GM21723 (cell line): ENCODE data around the gene CD200R1L.

Source experiments
- ATAC-seq: cut with Tn5 transposase; IDR thresholded peaks from one replicate; pipeline ENCODE4 v1.9.1; 2021; ENCODE audit warnings: mild to moderate bottlenecking, moderate library complexity; ENCODE audit not compliant: unreplicated experiment

Gene CD200R1L

GRCh38 chr3:112822064-112823055 lies 24.3 kb downstream of the CD200R1L start:
- ATAC-seq: no peak

- ATAC-seq: no peak
Observed at GRCh38 chr3:112818289-112818688, 28.4 kb downstream of the CD200R1L start.

GRCh38 chr3:112817797-112818196 lies 28.9 kb downstream of the CD200R1L start:
- no peak for ATAC-seq

- no peak for ATAC-seq
Observed at GRCh38 chr3:112817271-112817670, 29.4 kb downstream of the CD200R1L start.

GRCh38 chr3:112815981-112816380 lies 30.7 kb downstream of the CD200R1L start:
- no peak for ATAC-seq

- ATAC-seq: no peak
Observed at GRCh38 chr3:112814266-112814665, 32.4 kb downstream of the CD200R1L start.

GRCh38 chr3:112813723-112814171 lies 32.9 kb downstream of the CD200R1L start:
- ATAC-seq: peak; percentile 70

GRCh38 chr3:112813016-112813415 lies 33.6 kb downstream of the CD200R1L start:
- no peak for ATAC-seq

- ATAC-seq: no peak
Observed at GRCh38 chr3:112811917-112812660, 34.6 kb downstream of the CD200R1L start.

GRCh38 chr3:112811131-112811884 lies 35.4 kb downstream of the CD200R1L start:
- ATAC-seq: no peak

GRCh38 chr3:112810561-112810960 lies 36.1 kb downstream of the CD200R1L start:
- ATAC-seq: no peak

- no peak for ATAC-seq
Observed at GRCh38 chr3:112808136-112808535, 38.5 kb downstream of the CD200R1L start.

- no peak for ATAC-seq
Observed at GRCh38 chr3:112807685-112808084, 39.0 kb downstream of the CD200R1L start.

GRCh38 chr3:112806903-112807302 lies 39.8 kb downstream of the CD200R1L start:
- ATAC-seq: no peak

- no peak for ATAC-seq
Observed at GRCh38 chr3:112805126-112805525, 41.5 kb downstream of the CD200R1L start.

- ATAC-seq: no peak
Observed at GRCh38 chr3:112804021-112804420, 42.6 kb downstream of the CD200R1L start.

- ATAC-seq: no peak
Observed at GRCh38 chr3:112803467-112803866, 43.2 kb downstream of the CD200R1L start.

GRCh38 chr3:112802338-112802737 lies 44.3 kb downstream of the CD200R1L start:
- ATAC-seq: no peak

GRCh38 chr3:112799946-112800345 lies 46.7 kb downstream of the CD200R1L start:
- ATAC-seq: no peak

GRCh38 chr3:112794622-112795172 lies 52.0 kb downstream of the CD200R1L start:
- ATAC-seq: no peak
